Measurements from ENCODE around the gene TMEM255B.
A peak's percentile ranks its signal among the peaks of the same experiment; 100 is the strongest.
"Not testable (repeated sequence)": the region's sequence is repeated elsewhere in the genome, so short reads cannot be mapped to it uniquely, and the experiment has no call there.

Gene TMEM255B

DNA sequence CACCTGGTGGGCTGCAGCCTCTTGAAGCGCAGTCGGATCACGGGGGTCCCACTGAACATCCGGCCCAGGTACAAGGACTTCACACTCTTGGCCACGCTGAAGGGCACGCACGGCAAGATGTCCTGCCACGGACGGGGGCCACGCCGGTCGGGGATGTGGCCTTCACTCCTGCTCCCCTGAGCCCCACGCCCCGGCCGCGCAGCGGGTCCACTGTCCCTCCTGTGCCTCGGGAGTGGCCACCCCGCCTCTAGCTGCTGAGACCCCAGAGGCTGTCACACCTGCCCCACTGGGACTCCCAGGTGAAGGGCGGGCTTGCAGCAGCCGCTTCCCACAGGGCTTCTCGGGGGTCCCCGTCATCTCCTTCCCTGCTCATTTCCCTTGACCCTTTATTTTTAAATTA is 73.6 kb downstream of the TMEM255B start:
- no peak for DNase-seq (ENCODE audit: low read depth, low spot score)

GRCh38 chr13:113833111-113833830 is 74.2 kb downstream of the TMEM255B start:
- DNase-seq (ENCODE audit: low read depth, low spot score) = no peak

GRCh38 chr13:113834006-113834405 is 75.0 kb downstream of the TMEM255B start:
- not testable (repeated sequence) for DNase-seq (ENCODE audit: low read depth, low spot score)

- no peak for DNase-seq (ENCODE audit: low read depth, low spot score)
Measured at GRCh38 chr13:113834496-113835200, 75.6 kb downstream of the TMEM255B start.

- DNase-seq (ENCODE audit: low read depth, low spot score) = peak; percentile 91
Measured at GRCh38 chr13:113835461-113836270, 76.6 kb downstream of the TMEM255B start.

GRCh38 chr13:113836768-113837559 is 77.9 kb downstream of the TMEM255B start:
- DNase-seq (ENCODE audit: low read depth, low spot score) = no peak

- DNase-seq (ENCODE audit: low read depth, low spot score) = peak; percentile 88
Measured at GRCh38 chr13:113837560-113838355, 78.7 kb downstream of the TMEM255B start.

DNA sequence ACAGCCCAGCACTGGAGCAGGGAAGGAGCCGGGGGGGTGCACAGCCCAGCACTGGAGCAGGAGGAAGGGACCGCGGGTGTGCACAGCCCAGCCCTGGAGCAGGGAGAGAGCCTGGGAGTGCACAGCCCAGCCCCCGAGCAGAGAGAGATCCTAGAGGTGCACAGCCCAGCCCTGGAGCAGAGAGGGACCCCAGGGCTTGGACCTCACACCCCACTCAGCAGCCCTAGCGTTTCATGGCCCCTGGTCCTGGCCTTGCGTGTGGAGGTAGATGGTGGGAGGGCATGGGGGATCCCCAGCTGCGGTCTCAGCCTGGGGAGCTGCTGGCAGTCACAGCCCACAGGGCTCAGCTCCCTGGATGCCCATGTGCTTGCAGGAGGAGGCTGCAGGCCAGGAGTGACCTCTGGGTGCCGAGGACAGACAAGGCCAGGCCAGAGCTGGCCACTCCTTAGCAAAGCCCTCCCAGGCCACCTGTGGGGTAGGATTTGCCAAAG is 79.7 kb downstream of the TMEM255B start:
- no peak for DNase-seq (ENCODE audit: low read depth, low spot score)

- DNase-seq (ENCODE audit: low read depth, low spot score) = no peak
Measured at GRCh38 chr13:113839536-113840204, 80.6 kb downstream of the TMEM255B start.

DNA sequence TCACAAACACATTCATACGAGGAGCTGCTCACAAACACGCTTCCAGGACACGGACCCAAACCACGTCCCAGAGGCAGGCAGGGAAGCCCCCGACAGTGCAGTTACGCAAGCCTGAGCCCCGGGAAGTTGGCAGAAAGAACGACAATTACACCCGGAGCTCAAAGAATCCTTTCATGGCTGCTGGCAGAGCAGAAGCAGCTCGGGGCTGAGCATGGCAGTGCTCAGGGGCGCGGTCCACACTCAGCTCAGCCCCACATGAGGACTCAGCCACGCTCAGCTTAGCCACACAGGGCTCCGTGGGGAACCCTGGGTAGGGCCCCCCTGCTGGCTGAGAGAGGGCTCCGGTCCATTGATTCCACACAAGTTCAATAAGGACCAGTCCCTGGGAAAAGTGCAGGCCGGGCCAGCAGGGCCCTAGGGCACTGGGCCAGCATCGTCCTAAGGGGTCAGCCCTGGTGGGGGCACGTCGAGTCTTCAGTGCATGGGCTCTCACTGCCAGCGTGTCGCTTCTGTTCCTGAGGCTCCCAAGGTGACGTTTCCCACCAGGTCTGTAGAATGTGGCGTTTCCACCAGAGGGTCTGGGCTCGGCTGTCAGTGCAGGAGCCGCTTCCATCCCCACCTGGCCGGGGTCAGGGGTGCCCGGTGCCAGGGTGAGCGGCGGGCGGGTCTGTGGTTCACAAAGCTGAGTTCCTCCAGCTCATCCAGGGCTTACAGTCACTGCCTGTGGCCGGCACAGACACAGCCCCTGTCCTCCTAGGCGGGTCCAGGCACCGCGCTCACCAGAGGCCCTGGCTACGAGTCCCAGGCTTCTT is 81.7 kb downstream of the TMEM255B start:
- DNase-seq (ENCODE audit: low read depth, low spot score) = no peak

GRCh38 chr13:113841353-113841650 is 82.3 kb downstream of the TMEM255B start:
- no peak for DNase-seq (ENCODE audit: low read depth, low spot score)

- no peak for DNase-seq (ENCODE audit: low read depth, low spot score)
Measured at GRCh38 chr13:113842336-113843062, 83.5 kb downstream of the TMEM255B start.

GRCh38 chr13:113843063-113843654 is 84.1 kb downstream of the TMEM255B start:
- DNase-seq (ENCODE audit: low read depth, low spot score) = no peak

DNA sequence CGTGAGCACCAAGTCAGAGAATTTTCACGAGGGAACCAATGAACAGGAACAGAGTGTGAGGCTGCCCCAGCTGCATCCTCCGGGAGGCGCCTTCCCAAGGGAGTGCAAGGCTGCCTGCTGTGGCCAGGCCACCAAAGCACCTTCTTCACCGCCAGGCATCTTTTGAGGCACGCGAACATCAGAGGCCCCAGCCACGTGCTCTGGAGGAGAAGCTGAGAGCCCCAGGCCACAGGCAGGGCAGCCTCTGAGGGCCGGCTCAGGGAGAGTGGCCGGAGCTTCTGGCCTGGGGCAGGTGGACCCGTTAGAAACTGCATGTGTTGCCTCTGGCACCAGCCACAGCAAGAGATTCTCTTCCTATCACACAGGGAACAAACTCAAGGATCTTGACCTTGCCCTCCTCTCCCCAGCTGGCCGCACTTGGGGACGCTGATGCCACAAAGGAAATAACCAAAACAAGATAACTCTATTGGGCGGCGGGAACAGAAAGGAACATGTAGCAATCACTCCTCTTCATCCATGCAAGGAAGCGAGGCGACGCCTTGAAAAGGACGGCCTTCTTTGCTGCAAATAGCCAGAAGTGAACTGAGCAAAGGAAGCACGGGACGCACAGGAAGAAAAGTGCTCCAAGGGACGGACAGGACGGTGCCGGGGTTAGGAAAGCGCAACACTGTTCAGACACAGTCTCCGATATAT is 85.0 kb downstream of the TMEM255B start:
- no peak for DNase-seq (ENCODE audit: low read depth, low spot score)

- no peak for DNase-seq (ENCODE audit: low read depth, low spot score)
Measured at GRCh38 chr13:113845055-113845454, 86.0 kb downstream of the TMEM255B start.

GRCh38 chr13:113845723-113846635 is 87.0 kb downstream of the TMEM255B start:
- DNase-seq (ENCODE audit: low read depth, low spot score) = no peak
